B cell (primary cell): Measurements from ENCODE around the gene OR2B2.

Experiments
- EZH2 ChIP-seq: IDR thresholded peaks from 2 replicates; pipeline ENCODE4 v1.6.1; 2012; ENCODE audit warnings: borderline replicate concordance, low read depth, mild to moderate bottlenecking, moderate library complexity, low read length; ENCODE audit not compliant: insufficient read depth, poor library complexity, severe bottlenecking
- TF ChIP-seq, protein P1 (sequence below): fragments of 200-600 bp; IDR thresholded peaks from one replicate; pipeline ENCODE4 v1.8.0; 2022; ENCODE audit warnings: antibody characterized with exemption, mild to moderate bottlenecking

DNA sequence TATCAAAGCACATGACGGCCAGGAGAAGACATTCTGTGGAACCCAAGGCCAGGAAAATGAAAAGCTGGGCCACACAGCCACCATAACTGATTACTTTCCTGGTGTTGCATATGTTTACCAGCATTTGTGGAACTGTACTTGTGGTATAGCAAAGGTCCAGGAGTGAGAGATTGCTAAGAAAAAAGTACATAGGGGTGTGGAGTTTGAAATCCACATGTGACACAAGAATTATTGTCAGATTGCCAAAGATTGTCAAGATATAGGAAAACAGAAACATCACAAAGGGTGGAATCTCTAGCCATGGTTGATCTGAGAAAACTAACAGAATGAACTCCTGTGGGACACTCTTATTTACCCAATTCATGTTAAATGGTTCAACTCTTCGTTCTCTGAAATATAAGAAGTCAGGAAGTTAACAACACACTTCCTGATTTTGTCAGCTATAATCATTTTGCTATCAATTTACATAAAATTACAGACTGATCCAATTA, at the start of gene OR2B2:
- TF ChIP-seq, protein P1, sequence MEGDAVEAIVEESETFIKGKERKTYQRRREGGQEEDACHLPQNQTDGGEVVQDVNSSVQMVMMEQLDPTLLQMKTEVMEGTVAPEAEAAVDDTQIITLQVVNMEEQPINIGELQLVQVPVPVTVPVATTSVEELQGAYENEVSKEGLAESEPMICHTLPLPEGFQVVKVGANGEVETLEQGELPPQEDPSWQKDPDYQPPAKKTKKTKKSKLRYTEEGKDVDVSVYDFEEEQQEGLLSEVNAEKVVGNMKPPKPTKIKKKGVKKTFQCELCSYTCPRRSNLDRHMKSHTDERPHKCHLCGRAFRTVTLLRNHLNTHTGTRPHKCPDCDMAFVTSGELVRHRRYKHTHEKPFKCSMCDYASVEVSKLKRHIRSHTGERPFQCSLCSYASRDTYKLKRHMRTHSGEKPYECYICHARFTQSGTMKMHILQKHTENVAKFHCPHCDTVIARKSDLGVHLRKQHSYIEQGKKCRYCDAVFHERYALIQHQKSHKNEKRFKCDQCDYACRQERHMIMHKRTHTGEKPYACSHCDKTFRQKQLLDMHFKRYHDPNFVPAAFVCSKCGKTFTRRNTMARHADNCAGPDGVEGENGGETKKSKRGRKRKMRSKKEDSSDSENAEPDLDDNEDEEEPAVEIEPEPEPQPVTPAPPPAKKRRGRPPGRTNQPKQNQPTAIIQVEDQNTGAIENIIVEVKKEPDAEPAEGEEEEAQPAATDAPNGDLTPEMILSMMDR = no peak
- no peak for TF ChIP-seq EZH2
